Progenitor cell of endocrine pancreas (in vitro differentiated cells): Measurements from ENCODE around the gene PTPRK. TPM values are rescaled to one million over a fixed set of nuclear protein-coding genes. Genes with fewer than 3 reads are reported as not detected.

Experiments
- DNase-seq: peaks from one replicate; pipeline ENCODE4 v3.0.0; 2021; ENCODE audit warnings: low spot score; ENCODE audit not compliant: unreplicated experiment
- H3K27ac Mint-ChIP-seq: 2 replicates; pipeline ENCODE4 v1.8.0; 2021; ENCODE audit warnings: mild to moderate bottlenecking, moderate library complexity, mixed read lengths
- H3K27me3 Mint-ChIP-seq: 2 replicates; pipeline ENCODE4 v1.8.0; 2021; ENCODE audit warnings: mixed read lengths
- H3K36me3 Mint-ChIP-seq: 2 replicates; pipeline ENCODE4 v1.8.0; 2022; ENCODE audit warnings: mixed read lengths; ENCODE audit not compliant: insufficient read depth
- H3K4me1 Mint-ChIP-seq: 2 replicates; pipeline ENCODE4 v1.8.0; 2021; ENCODE audit warnings: low read depth, mixed read lengths
- H3K4me3 Mint-ChIP-seq: 2 replicates; pipeline ENCODE4 v1.8.0; 2021; ENCODE audit warnings: low read depth, mild to moderate bottlenecking, moderate library complexity, mixed read lengths
- H3K9me3 Mint-ChIP-seq: 2 replicates; pipeline ENCODE4 v1.8.0; 2021; ENCODE audit warnings: low read depth, mixed read lengths
- CTCF ChIP-seq: fragments of 200-600 bp; sonication (generic); IDR thresholded peaks from one replicate; pipeline ENCODE4 v1.5.0; 2021; ENCODE audit warnings: antibody characterized with exemption, mild to moderate bottlenecking; ENCODE audit not compliant: unreplicated experiment
- total RNA-seq: library from RNA; stranded (reverse); gene quantifications from 2 replicates; pipeline ENCODE4 v1.2.1, GENCODE V29; 2021

Gene PTPRK
- total RNA-seq, 1 donor from 2014 or later: 86.2 TPM

DNA sequence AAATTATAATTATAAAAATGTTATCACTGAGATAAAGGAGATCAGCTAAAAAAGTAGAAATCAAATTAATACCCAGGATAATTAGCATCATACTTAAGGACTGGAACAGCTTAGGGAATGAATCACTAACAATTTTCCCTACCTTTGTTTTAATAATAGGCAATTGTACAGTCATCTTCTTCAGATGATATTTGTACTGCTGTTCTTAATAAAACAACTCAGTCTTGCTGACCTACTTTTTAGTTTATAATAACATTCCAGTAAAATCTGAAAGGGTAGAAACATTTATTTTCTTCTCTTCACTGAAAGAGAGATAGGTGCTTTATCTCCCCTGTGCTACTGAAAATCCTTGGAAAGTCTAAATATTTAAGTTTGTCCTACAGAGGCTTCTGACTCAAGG lies 348.3 kb downstream of the PTPRK start:
- H3K27ac Mint-ChIP-seq: no peak overlapping the region
- H3K4me1 Mint-ChIP-seq: peaks cover 7% of the 10 kb centered on the region

GRCh38 chr6:128171182-128171581 lies 349.2 kb downstream of the PTPRK start:
- DNase-seq: no peak
- no peaks in the 10 kb centered on the region for H3K27me3 Mint-ChIP-seq
- no peaks in the 10 kb centered on the region for H3K9me3 Mint-ChIP-seq
- no peak overlapping the region for H3K4me3 Mint-ChIP-seq
- H3K36me3 Mint-ChIP-seq: no peaks in the 10 kb centered on the region
- H3K4me1 Mint-ChIP-seq: peaks cover 7% of the 10 kb centered on the region
- no peak for TF ChIP-seq CTCF
- no peak overlapping the region for H3K27ac Mint-ChIP-seq

More for the DNA sequence above, 348.3 kb downstream of the PTPRK start:
- Mint-ChIP-seq H3K4me3 (no peak overlapping the region), H3K27me3 (no peaks in the 10 kb centered on the region), H3K9me3 (no peaks in the 10 kb centered on the region), H3K36me3 (no peaks in the 10 kb centered on the region)
- DNase-seq: no peak
- TF ChIP-seq CTCF: no peak

- no peak for DNase-seq
- H3K4me3 Mint-ChIP-seq: no peak overlapping the region
- no peak for TF ChIP-seq CTCF
- no peaks in the 10 kb centered on the region for H3K36me3 Mint-ChIP-seq
- no peaks in the 10 kb centered on the region for H3K4me1 Mint-ChIP-seq
- H3K27me3 Mint-ChIP-seq: no peaks in the 10 kb centered on the region
- no peaks in the 10 kb centered on the region for H3K9me3 Mint-ChIP-seq
- peak overlapping the region; percentile 31 for H3K27ac Mint-ChIP-seq
Measured at GRCh38 chr6:128168244-128168643, 352.2 kb downstream of the PTPRK start.

- Mint-ChIP-seq H3K9me3 (no peaks in the 10 kb centered on the region), H3K36me3 (no peaks in the 10 kb centered on the region), H3K4me1 (no peaks in the 10 kb centered on the region), H3K27me3 (no peaks in the 10 kb centered on the region), H3K27ac (no peak overlapping the region), H3K4me3 (no peak overlapping the region)
- no peak for DNase-seq
- no peak for TF ChIP-seq CTCF
Measured at GRCh38 chr6:128167552-128167951, 352.8 kb downstream of the PTPRK start.

GRCh38 chr6:128164254-128164653 lies 356.1 kb downstream of the PTPRK start:
- Mint-ChIP-seq H3K4me3 (no peak overlapping the region), H3K27me3 (no peaks in the 10 kb centered on the region), H3K27ac (no peak overlapping the region), H3K36me3 (no peaks in the 10 kb centered on the region), H3K4me1 (peaks cover 1% of the 10 kb centered on the region), H3K9me3 (no peaks in the 10 kb centered on the region)
- DNase-seq: no peak
- no peak for TF ChIP-seq CTCF
